HCT116 (cell line): ENCODE data around the gene AGBL1. TPM values are rescaled to one million over a fixed set of nuclear protein-coding genes. Genes with fewer than 3 reads are reported as not detected.

Experiments
- ATAC-seq: fragments of 200-7000 bp; cut with Tn5 transposase; 2 replicates; pipeline ENCODE4 v1.9.1; 2020; ENCODE audit warnings: mild to moderate bottlenecking, moderate library complexity
- BruUV-seq: library from RNA; stranded (reverse); fragments of 400-500 nt; replicated peaks from 2 replicates; lab custom pipeline; 2021; lab: Mats Ljungman, UMichigan
- CTCF ChIA-PET: fragments of 300-600 bp; sonication (Branson Sonifier 250); formaldehyde crosslinking; loops from one replicate; lab custom pipeline; 2021; ENCODE audit warnings: antibody characterized with exemption; lab: Charles Lee
- POLR2A ChIA-PET: fragments of 300-600, 350-600 bp; sonication (Branson Sonifier 250); formaldehyde crosslinking; loops from one replicate; lab custom pipeline; 2021; ENCODE audit warnings: antibody characterized with exemption; lab: Charles Lee
- RAD21 ChIA-PET, 2 experiments: fragments of 300-600 bp; sonication (Branson Sonifier 250); formaldehyde crosslinking; loops; one replicate each; lab custom pipeline; 2023; ENCODE audit warnings: low total read pairs in 2 of 2; ENCODE audit not compliant: uncharacterized antibody in 2 of 2, unreplicated experiment in 2 of 2, low non-redundant PET in 1 of 2; lab: Charles Lee
- DNase-seq: peaks from one replicate; pipeline ENCODE4 v3.0.0-alpha.2; 2010; ENCODE audit warnings: low read depth, low spot score
- H2AFZ ChIP-seq: fragments of 200-600 bp; shearing (Covaris generic), sonication (generic); 2 replicates; pipeline ENCODE4 v1.6.1; 2017; ENCODE audit warnings: low read depth, mixed run types, mixed read lengths, antibody characterized with exemption, low read length; ENCODE audit not compliant: poor library complexity, severe bottlenecking
- H3K27ac ChIP-seq: 2 replicates; pipeline ENCODE4 v1.5.1; 2012; ENCODE audit warnings: low read depth, low read length
- H3K27me3 ChIP-seq: fragments of 200-600 bp; sonication (generic); 2 replicates; pipeline ENCODE4 v1.6.1; 2016; ENCODE audit warnings: mixed run types, low read length, mixed read lengths; ENCODE audit not compliant: insufficient read depth
- H3K36me3 ChIP-seq, 2 experiments: fragments of 200-500 bp in 1 of 2; fragments of 200-600 bp in 1 of 2; sonication (Bioruptor generic) in 1 of 2; sonication (generic) in 1 of 2; 2 replicates each; pipeline versions ENCODE4 v1.5.1 to v1.6.1; 2014 to 2016; ENCODE audit warnings: low read length in 2 of 2, inconsistent platforms in 1 of 2, mixed read lengths in 1 of 2, mixed run types in 1 of 2; ENCODE audit not compliant: insufficient read depth in 2 of 2, control insufficient read depth in 1 of 2
- H3K4me1 ChIP-seq, 2 experiments: fragments of 200-600 bp in 1 of 2; sonication (generic) in 1 of 2; 2 replicates each; pipeline versions ENCODE4 v1.5.1 to v1.6.1; 2012 to 2017; ENCODE audit warnings: low read length in 2 of 2, inconsistent platforms in 1 of 2, mild to moderate bottlenecking in 1 of 2, mixed read lengths in 1 of 2, mixed run types in 1 of 2, moderate library complexity in 1 of 2; ENCODE audit not compliant: insufficient read depth in 2 of 2, control insufficient read depth in 1 of 2
- H3K4me2 ChIP-seq: fragments of 200-600 bp; sonication (generic); 2 replicates; pipeline ENCODE4 v1.6.1; 2017; ENCODE audit warnings: mixed run types, low read length, mixed read lengths
- H3K4me3 ChIP-seq, 2 experiments: fragments of 200-600 bp in 1 of 2; sonication (generic) in 1 of 2; replicated peaks in 1 of 2; 2 replicates each; pipeline ENCODE4 v1.5.1; 2011 to 2016; ENCODE audit warnings: low read length in 2 of 2, control low read depth in 1 of 2, low read depth in 1 of 2, mild to moderate bottlenecking in 1 of 2, mixed read lengths in 1 of 2, mixed run types in 1 of 2
- H3K79me2 ChIP-seq: fragments of 200-600 bp; sonication (generic); 2 replicates; pipeline ENCODE4 v1.6.1; 2017; ENCODE audit warnings: mild to moderate bottlenecking, mixed run types, low read length, moderate library complexity, mixed read lengths; ENCODE audit not compliant: insufficient read depth
- H3K9ac ChIP-seq: fragments of 200-600 bp; sonication (generic); 2 replicates; pipeline ENCODE4 v1.6.1; 2016; ENCODE audit warnings: low read length, mixed read lengths
- H3K9me2 ChIP-seq: fragments of 200-600 bp; sonication (generic), shearing (Covaris generic); 2 replicates; pipeline ENCODE4 v1.6.1; 2017; ENCODE audit warnings: mixed run types, mild to moderate bottlenecking, moderate library complexity; ENCODE audit not compliant: insufficient read depth
- H3K9me3 ChIP-seq, 2 experiments: fragments of 200-500 bp in 1 of 2; fragments of 200-600 bp in 1 of 2; sonication (Bioruptor generic) in 1 of 2; sonication (generic) in 1 of 2; 2 replicates each; pipeline ENCODE4 v1.6.1; 2014 to 2017; ENCODE audit warnings: low read length in 2 of 2, mixed read lengths in 2 of 2, inconsistent platforms in 1 of 2, low read depth in 1 of 2, mild to moderate bottlenecking in 1 of 2, mixed run types in 1 of 2, moderate library complexity in 1 of 2; ENCODE audit not compliant: control insufficient read depth in 1 of 2, insufficient read depth in 1 of 2
- H4K20me1 ChIP-seq: fragments of 200-600 bp; sonication (generic), shearing (Covaris generic); 2 replicates; pipeline ENCODE4 v1.6.1; 2017; ENCODE audit warnings: mixed run types, mild to moderate bottlenecking, moderate library complexity; ENCODE audit not compliant: insufficient read depth
- ATF3 ChIP-seq: IDR thresholded peaks from 2 replicates; pipeline ENCODE4 v1.6.1; 2012
- CTCF ChIP-seq, 3 experiments: fragments of 200-600 bp in 1 of 3; sonication (generic) in 1 of 3; IDR thresholded peaks in 2 of 3; conservative IDR thresholded peaks in 1 of 3; 2 replicates each; pipeline ENCODE4 v1.5.1; 2012 to 2017; ENCODE audit warnings: low read depth in 2 of 3, low read length in 2 of 3, antibody characterized with exemption in 1 of 3, borderline replicate concordance in 1 of 3, control low read depth in 1 of 3, mild to moderate bottlenecking in 1 of 3, mixed read lengths in 1 of 3, mixed run types in 1 of 3, moderate library complexity in 1 of 3; ENCODE audit not compliant: insufficient read depth in 1 of 3
- ELF1 ChIP-seq: IDR thresholded peaks from 2 replicates; pipeline ENCODE4 v1.6.1; 2012; ENCODE audit warnings: low read depth, borderline replicate concordance
- EZH2phosphoT487 ChIP-seq: fragments of 200-600 bp; IDR thresholded peaks from 2 replicates; pipeline ENCODE4 v1.6.1; 2018; ENCODE audit warnings: antibody characterized with exemption, borderline replicate concordance
- FOSL1 ChIP-seq: IDR thresholded peaks from 2 replicates; pipeline ENCODE4 v1.6.1; 2012; ENCODE audit warnings: low read depth
- JUND ChIP-seq: IDR thresholded peaks from 2 replicates; pipeline ENCODE4 v1.6.1; 2012
- MAX ChIP-seq: IDR thresholded peaks from 2 replicates; pipeline ENCODE4 v1.6.1; 2012
- POLR2A ChIP-seq: IDR thresholded peaks from 2 replicates; pipeline ENCODE4 v1.7.0; 2011; ENCODE audit warnings: borderline replicate concordance; ENCODE audit not compliant: insufficient read depth, insufficient read length; ENCODE audit errors: extremely low read depth
- POLR2AphosphoS5 ChIP-seq: IDR thresholded peaks from 2 replicates; pipeline ENCODE4 v1.6.1; 2011; ENCODE audit warnings: mild to moderate bottlenecking, low read depth, low read length, moderate library complexity
- SIN3A ChIP-seq: IDR thresholded peaks from 2 replicates; pipeline ENCODE4 v1.6.1; 2012; ENCODE audit warnings: low read depth
- SP1 ChIP-seq: IDR thresholded peaks from 2 replicates; pipeline ENCODE4 v1.6.1; 2012; ENCODE audit warnings: low read depth
- SRF ChIP-seq: IDR thresholded peaks from 2 replicates; pipeline ENCODE4 v1.6.1; 2012; ENCODE audit warnings: low read depth
- TCF7L2 ChIP-seq: IDR thresholded peaks from 2 replicates; pipeline ENCODE4 v1.7.0; 2011; ENCODE audit warnings: borderline replicate concordance, inconsistent platforms; ENCODE audit not compliant: insufficient read depth, insufficient read length; ENCODE audit errors: extremely low read depth
- ZBTB33 ChIP-seq: IDR thresholded peaks from 2 replicates; pipeline ENCODE4 v1.6.1; 2011; ENCODE audit warnings: mild to moderate bottlenecking, low read length, moderate library complexity; ENCODE audit not compliant: insufficient replicate concordance; ENCODE audit errors: extremely low read depth
- ZFX ChIP-seq: fragments of 450-650 bp; IDR thresholded peaks from 2 replicates; pipeline ENCODE4 v1.6.1; 2017
- ZNF274 ChIP-seq: fragments of 200-500 bp; sonication (Bioruptor generic); IDR thresholded peaks from 2 replicates; pipeline ENCODE4 v1.6.1; 2014; ENCODE audit warnings: mild to moderate bottlenecking, low read depth, low read length, inconsistent platforms
- intact Hi-C: fragments of 100-400 bp; cut with micrococcal nuclease; formaldehyde crosslinking; loops from 2 replicates; pipeline ENCODE4 v1.10.0; 2022
- total RNA-seq: library from RNA; stranded (reverse); gene quantifications from one replicate; pipeline ENCODE4 v1.2.1, GENCODE V29; 2021; ENCODE audit not compliant: unreplicated experiment

Gene AGBL1
- total RNA-seq, 1 experiment from 2014 or later: not detected

GRCh38 chr15:86555098-86555497 is 475.4 kb downstream of the AGBL1 start (continued):
- TF ChIP-seq ZBTB33 (no peak), SRF (no peak), SIN3A (no peak)
- TF ChIP-seq, all 23 proteins: peak for 0

- no peaks in the 10 kb centered on the region for H4K20me1 ChIP-seq
- DNase-seq (no peak), ATAC-seq (no peak)
- POLR2A ChIA-PET: no interaction called here
- no peak overlapping the region for H3K9ac ChIP-seq
- H2AFZ ChIP-seq: no peak overlapping the region
- no peaks in the 10 kb centered on the region for H3K36me3 ChIP-seq
- no peak overlapping the region for H3K4me2 ChIP-seq
- RAD21 ChIA-PET: no interaction called here
- TF ChIP-seq ELF1 (no peak), ZNF274 (no peak), JUND (no peak), FOSL1 (no peak), SP1 (no peak), TCF7L2 (no peak), SRF (no peak), POLR2AphosphoS5 (no peak), POLR2A (no peak), ZBTB33 (no peak), ATF3 (no peak), MAX (no peak), CTCF (IDR thresholded peaks at IDR 0.05 in 2 of 3, conservative IDR thresholded peaks at IDR 0.05 in 1 of 3; ENCODE audit: borderline replicate concordance in 1 of 3, insufficient read depth in 1 of 3, low read depth in 2 of 3, low read length in 2 of 3) (no peak), ZFX (no peak), EZH2phosphoT487 (no peak)
- no peak overlapping the region for H3K27ac ChIP-seq
- H3K9me2 ChIP-seq: no peaks in the 10 kb centered on the region
- peaks cover 8 to 18% of the 10 kb centered on the region in 2 experiments; a peak in 2 of 4 replicates for H3K9me3 ChIP-seq
- no TSS peak for BruUV-seq
- no peaks in the 10 kb centered on the region for H3K4me1 ChIP-seq
- no peak overlapping the region for H3K4me3 ChIP-seq
- H3K27me3 ChIP-seq: no peaks in the 10 kb centered on the region
- CTCF ChIA-PET: no interaction called here
- H3K79me2 ChIP-seq: no peaks in the 10 kb centered on the region
- intact Hi-C loops: no loop called here
These were observed 476.3 kb downstream of the AGBL1 start for GRCh38 chr15:86555939-86556338.
